Cardiac septum (tissue), 1 donor: ENCODE data around the gene KATNBL1. TPM values are rescaled to one million over a fixed set of nuclear protein-coding genes. Genes with fewer than 3 reads are reported as not detected.

Experiments used
- DNase-seq: peaks from one replicate; pipeline ENCODE4 v3.0.0-alpha.2; 2020; ENCODE audit warnings: low spot score
- intact Hi-C: fragments of 100-400 bp; cut with DNase I; formaldehyde crosslinking; loops from one replicate; pipeline ENCODE4 v1.14.0; 2022
- long read RNA-seq: library from polyadenylated mRNA; unstranded; transcript quantifications from one replicate; pipeline ENCODE4 v2.0.0, GENCODE V29; 2021
- total RNA-seq: library from RNA; stranded (reverse); fragmentation: NEBNext Ultra II Directional; extraction: Animal tissue kit (Norgen Biotek cat#: 25700); gene quantifications from one replicate; pipeline ENCODE4 v1.2.1, GENCODE V29; 2021
- donor health status: DM: no; HTN: no; CAD: no.

Gene KATNBL1, protein sequence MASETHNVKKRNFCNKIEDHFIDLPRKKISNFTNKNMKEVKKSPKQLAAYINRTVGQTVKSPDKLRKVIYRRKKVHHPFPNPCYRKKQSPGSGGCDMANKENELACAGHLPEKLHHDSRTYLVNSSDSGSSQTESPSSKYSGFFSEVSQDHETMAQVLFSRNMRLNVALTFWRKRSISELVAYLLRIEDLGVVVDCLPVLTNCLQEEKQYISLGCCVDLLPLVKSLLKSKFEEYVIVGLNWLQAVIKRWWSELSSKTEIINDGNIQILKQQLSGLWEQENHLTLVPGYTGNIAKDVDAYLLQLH
- 23.3 TPM for total RNA-seq
- long read RNA-seq, transcript KATNBL1-201 (10 exons, 2,723 nt): major isoform, 12 of 20 reads
- long read RNA-seq, partial matches to known transcripts: 2 of 20 reads
- long read RNA-seq, other reads (novel, unspliced or antisense): 4 of 20 reads

DNA sequence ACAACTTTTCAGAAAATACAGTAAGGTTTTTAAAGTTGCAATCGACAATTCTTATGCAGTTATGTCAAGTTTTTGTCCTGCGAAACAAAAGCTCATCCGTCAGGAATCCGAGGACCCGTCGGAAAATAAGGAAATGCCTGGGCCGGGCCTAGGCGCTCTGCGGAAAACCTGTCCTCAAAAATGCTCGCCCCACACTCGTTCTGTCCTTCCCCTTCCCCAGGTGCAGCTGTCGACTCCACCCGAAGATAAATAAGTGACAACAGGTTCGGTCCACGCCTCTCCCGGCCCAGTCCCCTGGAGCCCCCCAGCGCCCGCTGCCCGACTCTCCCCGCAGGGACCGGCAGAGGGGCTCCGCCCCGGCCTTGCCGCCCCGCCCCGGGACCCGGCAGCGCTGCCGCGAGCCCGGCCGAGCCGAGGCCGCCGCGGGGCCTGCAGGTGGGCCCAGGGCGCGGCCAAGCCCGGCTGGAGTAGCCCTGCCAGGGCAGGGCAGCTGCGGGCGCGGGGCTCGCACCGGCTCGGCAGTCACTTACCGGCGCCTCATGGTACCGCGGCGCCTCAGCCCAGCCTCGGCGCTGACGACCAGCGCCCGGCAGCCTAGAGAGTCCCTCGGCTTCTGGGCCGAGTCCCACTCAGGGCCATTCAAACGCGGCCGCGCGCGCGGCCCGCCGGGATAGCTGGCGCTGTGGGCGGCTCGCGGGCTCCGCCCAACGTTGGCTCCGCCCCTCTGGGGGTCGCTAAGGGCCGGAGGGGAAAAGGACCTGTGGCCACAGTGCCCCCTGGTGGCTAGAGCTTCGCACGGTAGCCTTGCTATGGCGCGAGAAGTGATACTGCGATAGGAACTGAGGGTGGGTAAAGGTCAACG lies at the start of gene KATNBL1:
Gene KATNBL1, minus strand, starts transcription at position 676 of the 862 bp plus-strand sequence. CDS start 46,420 bp downstream, outside the sequence.
- intact Hi-C loops: loop anchor here (1.0 to 5.0 kb wide), 2 partner anchors 107 to 147 kb away; partner anchors contain the start of genes EMC7 and PGBD4
- peak; percentile 98 for DNase-seq

DNA sequence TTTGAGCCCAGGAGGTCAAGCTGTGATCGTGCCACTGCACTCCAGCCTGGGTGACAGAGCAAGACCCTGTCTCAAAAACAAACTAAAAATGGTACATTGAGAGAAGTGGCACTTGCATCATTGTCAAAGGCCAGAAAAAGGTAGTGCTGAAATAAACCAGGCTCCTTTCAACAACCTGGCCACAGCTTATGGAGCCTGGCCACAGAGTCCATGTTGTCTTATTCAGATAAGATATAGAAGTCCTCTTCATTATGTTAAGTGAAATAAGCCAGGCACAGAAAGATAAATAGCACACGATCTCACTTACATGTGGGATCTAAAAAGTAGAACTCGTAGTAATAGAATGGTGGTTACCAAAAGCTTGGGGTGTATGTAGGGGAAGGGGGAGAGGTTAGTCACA lies 49.7 kb upstream of the KATNBL1 start:
- no peak for DNase-seq
- intact Hi-C loops: no loop called here

DNA sequence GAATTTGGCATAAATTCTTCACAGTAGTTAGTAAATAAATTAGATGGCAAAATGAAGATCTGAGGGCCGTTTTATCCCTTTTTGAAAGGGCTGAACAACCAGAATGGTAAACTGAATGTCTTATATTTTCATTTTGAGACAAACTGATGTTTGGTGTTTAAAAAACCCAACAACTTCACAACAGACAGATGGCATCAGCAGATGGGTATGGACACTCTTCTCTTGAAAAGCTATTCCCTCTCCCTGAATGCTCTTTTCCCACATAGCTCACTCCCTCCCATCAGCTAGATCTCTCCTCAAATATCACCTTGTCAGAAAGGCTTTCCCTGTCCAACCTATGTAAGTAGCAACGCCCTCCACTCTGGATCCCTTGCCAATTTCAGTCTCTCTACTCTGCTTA lies 48.3 kb upstream of the KATNBL1 start:
- intact Hi-C loops: no loop called here
- no peak for DNase-seq

DNA sequence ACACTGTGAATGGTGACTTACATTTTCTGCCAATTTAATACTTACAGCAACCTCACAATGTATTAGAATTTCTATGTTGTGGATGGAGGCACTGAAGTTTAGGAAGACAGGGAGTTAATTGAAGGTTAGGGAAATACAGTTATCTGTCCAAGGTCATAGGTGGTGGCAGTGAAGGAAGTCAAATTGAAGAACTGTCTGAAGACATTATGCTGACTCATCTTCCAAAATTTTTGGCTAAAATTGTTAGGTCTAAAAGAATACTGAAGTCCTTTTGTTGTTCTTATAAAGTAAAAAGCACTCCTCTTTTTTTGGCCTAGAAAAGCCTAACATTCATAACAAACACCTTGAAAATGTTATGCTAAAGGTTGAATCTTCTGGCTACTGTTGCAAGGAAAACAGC lies 42.6 kb upstream of the KATNBL1 start:
- intact Hi-C loops: no loop called here

DNA sequence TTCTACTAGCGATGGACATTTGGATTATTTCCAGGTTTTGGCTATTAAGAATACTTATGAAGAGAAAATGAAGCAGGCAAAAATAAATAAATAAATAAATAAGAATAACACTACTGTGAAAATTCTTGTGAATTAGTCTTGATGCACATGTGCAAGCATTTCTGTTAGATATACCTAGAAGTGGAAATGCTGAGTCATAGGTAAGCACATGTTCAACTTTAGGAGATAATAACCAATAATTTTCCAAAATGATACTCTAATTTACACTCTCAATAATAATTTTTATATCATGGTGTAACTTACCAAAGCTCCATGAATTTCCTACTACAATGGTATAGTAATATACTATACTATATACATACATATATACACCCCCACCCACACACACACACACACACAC lies 38.3 kb upstream of the KATNBL1 start:
- intact Hi-C loops: no loop called here
- no peak for DNase-seq

More for the DNA sequence above, 42.6 kb upstream of the KATNBL1 start:
- no peak for DNase-seq

DNA sequence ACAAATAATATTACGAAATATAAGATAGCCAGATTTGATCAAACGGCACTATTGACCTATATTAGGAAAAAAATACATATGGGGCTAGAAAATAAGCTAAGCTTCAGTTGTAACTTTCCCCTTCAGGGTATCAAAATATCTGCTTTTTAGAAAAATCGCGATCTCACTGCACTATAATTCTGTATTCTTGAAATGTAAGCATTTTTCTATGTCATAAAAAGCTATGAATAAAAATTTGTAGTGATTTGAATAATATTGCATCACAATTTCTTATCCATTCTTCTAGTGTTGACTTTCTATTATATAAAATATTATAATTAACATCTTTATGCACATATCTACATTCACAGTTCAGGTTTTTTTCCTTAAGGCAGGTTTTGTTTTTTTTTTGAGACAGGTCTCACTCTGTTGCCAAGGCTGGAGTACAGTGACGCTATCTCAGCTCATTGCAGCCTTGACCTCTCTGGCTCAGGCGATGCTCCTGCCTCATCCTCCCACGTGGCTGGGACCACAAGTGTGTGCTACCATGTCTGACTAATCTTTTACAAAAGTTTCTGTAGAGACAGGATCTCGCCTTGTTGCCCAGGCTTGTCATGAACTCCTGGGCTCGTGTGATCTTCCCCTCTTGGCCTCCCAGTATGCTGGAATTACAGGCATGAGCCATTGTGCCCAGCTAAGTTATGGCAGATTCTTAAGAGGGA lies 36.5 kb upstream of the KATNBL1 start:
- DNase-seq: no peak
- intact Hi-C loops: no loop called here

DNA sequence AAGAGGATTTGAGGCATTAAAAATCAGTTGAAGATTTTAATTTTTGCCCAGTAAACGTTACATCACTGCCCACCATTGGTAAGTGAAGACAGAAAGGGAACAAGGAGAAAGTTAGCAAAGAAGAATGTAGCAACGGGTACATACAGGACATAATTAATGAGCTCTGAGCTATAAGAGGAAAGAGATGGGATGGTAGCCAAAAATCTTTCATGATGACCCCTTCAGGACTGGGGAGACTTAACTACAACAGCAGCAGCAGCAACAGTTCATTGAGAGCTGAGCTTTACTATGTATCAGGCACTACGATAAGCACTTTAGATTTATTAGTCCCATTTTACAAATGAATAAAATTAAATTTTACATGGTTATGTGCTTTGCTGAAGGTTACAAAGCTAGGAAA lies 33.3 kb upstream of the KATNBL1 start:
- DNase-seq: no peak
- intact Hi-C loops: loop anchor here (5.0 kb wide), 1 partner anchor 124 kb away; the partner anchor contains the start of gene LPCAT4

DNA sequence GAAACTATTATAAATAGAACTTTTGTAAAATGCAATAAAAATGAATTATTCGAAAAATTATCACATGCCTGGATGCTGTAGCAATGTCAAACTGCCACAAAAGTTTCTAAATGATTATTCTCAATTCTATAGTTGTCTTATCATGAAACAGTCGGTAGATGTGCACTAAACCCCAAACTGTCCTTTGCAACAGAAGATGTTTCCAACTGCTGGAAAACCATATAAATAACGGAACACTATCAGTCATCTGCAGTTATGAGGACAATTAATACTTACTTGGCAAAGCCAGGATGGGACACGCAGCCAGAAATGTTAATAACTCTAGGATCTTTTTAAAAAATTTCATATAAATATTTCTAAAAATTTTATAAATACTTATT lies 32.4 kb upstream of the KATNBL1 start:
- DNase-seq: no peak
- intact Hi-C loops: loop anchor here (5.0 kb wide), 1 partner anchor 125 kb away; the partner anchor contains the start of gene LPCAT4

DNA sequence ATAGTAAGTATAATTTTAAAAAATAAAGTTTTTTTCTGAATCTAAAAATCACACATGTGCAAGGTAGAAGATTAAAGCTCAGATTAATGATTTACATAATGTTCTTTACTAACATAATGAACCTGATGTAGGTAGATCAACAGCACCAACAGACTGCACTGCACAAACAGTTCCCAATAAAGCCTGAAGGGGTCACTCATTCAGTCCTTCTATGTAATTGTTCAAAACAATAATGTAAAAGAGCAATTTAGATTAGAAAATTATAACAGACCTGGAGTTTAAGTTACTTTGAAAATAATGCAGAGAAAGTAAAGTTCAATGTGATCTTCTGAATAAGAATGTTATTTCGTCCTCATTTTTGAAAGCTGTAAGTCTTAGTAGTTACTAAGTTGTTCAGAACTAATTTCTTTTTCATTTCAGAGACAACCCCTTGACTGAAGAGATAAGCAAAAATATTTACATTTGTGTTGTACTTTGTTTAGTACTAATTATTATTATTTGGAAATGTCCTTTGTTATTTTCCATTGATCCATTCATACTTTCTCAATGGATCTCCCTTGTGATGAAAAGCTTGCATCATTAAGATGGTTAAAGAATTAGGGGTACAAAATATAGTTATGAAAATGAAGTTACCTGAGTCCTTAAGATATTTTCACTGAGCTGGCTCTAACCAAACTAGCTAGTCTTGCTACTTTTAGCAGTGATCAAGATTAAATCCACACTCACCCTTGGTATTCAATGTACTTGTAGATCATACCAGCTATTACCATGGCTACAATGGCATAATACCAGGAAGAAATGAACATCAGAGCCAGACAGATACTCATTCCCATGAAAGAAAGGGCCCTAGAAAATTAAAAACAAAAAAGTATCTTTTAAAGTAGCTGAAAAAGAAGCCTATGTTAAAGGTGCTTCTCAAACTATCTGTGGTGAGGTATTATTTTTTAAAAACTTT lies 31.8 kb upstream of the KATNBL1 start:
- DNase-seq: no peak
- intact Hi-C loops: loop anchor here (5.0 kb wide), 1 partner anchor 126 kb away; the partner anchor contains the start of gene LPCAT4

DNA sequence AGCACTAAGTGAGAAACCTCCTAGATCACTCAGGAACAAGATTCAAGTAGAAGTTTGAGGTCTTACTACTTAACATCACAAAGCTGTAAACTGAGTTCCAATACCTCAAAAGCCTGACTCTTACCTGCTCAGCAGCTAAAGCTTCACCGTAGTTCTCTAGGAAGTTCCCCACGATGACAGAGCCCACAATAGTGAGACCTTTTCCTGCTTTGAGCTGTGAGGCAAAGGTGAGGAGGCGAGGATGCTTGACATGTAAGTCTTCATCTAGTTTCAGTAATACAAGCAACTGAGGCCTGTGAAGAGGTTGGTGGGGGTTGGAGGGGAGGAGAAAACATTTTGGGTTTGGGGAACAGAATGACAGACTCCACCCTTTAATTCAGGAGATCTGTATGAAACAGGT lies 30.6 kb upstream of the KATNBL1 start:
- intact Hi-C loops: loop anchor here (5.0 kb wide), 1 partner anchor 127 kb away; the partner anchor contains the start of gene LPCAT4

DNA sequence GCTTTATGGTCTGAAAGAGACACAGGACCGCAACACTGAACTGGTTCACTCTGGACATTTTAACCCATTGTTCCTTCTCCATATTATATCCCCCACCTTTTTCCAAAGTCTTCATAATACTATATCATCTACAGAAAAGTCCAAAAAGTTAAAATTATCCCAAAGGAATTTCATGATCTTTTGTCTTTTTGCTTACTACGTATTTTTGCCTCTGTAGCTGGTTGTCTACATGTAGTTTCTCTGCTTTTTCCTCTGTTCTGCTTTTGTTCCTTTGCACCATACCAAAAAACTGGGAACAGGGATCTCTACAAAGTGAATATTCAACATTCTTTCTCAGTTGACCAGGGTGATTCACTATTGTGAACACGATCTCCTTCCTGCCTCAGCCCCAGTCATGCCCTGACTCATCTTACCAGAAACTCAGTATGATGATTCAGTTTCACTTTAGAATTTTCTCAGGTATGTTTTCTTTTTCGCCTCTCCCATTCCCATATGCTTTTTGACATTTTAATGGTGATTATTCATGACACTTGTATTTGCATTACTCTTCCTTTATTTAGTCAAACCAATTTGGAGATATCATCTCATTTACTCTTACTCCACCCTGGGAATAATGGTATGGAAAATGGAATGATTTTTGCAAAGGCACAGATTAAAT lies 29.4 kb upstream of the KATNBL1 start:
- intact Hi-C loops: no loop called here
- no peak for DNase-seq

More for the DNA sequence above, 30.6 kb upstream of the KATNBL1 start:
- no peak for DNase-seq

DNA sequence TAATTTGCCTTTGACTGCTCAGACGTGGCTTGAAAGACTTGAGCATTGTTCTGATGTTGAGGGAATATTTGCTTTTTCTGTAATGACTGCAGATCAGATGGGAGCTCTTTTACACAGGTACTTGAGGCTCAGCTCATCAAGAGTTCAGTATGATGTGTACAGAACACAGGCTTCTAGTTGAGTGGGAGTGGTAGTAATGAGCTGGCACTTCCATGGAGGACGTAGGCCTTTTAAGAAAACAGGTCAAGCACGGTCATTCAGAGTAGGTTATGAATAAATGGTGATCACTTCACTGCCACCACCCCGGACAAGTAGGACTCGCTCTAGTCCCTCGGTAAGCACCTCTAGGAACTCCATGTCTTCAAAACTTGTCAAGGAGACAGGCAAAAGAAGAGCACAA lies 23.7 kb upstream of the KATNBL1 start:
- intact Hi-C loops: no loop called here
- DNase-seq: no peak

DNA sequence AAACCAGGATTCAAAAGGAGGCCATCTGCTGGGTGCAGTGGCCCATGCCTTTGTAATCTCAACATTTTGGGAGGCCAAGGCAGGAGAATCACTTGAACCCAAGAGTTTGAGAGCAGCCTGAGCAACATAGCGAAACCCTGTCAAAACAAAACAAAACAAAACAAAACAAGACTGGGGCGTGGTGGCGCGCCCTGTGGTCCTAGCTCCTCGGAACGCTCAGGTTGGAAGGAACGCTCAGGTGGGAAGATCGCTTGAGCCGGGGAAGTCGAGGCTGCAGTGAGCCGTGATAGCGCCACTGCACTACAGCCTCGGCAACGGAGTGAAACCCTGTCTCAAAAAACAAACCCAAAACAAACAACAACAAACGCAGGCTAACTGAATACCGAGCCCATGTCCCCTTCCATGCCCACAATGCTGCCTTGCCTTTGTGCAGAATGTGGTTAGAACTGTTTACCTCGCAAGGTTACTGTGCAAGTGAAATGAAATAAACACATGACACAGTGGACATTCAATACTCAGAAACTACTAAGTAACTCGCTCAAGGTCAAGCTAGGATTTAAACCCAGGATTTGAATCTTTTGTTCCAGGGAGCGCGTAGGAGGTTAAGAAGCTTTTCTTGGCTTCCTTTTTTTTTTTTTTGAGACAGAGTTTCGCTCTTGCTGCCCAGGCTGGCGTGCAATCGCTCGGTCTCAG lies 14.2 kb upstream of the KATNBL1 start:
- DNase-seq: no peak
- intact Hi-C loops: loop anchor here (10.0 kb wide), 2 partner anchors 111 to 761 kb away; partner anchors contain the start of genes SLC12A6 and ZNF770

DNA sequence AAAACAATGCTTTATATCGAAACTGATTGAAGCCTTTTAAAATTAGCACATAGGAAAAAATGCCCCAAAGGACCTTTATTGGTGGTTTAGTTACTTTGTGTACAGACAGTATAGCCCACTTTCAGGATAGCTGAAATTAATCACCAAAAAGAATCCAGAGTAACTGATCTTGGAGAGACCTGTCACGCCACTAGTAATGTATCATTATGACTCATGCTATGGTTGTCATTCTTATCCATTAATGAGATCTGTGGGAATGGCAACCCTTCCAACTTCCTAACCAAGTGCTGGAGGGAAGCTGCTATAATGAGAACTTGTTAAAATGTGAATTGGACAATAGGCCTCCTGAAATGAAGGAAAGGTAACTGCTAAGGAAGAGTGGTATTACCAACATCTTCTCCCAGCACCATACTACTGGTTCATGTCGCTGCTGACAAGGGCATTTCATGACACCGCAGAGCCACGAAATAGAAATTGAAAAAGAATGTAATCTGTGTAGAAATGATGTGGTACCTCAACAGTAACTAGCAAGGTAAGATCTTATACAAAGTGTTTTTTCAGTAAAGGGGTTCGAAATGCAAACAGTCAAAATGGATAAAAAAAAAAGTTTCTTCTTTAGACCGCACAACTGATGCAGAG lies 7.8 kb upstream of the KATNBL1 start:
- no peak for DNase-seq
- intact Hi-C loops: no loop called here

DNA sequence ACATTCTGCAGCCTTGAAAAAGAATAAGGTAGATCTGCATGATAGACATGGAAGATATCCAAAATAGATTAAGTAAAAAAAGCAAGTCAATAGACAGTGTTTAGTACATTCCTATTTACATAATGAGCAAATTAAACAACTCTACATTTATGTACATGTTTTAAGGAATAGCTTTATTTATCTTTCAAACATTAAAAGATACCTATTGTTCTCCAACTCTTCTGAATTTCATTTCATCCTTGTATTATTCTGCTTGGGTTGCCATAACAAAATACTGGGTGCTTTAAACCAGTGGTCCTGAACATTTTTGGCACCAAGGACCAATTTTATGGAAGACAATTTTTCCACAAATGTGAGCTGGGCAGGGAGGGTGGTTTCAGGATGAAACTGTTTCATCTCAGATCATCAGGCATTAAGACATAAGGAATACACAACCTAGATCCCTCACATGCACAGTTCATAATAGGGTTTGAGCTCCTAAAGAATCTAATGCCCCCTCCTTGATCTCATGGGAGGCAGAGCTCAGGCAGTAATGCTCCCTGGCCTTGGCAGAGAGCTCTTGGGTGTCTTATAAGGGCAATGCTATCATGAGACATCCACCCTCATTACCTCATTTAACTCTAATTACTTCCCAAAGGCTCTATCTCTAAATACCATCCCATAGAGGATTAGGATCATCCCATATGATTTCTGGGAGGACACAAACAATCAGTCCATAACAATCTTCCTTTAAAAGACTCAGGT lies 6.8 kb upstream of the KATNBL1 start:
- no peak for DNase-seq
- intact Hi-C loops: no loop called here

DNA sequence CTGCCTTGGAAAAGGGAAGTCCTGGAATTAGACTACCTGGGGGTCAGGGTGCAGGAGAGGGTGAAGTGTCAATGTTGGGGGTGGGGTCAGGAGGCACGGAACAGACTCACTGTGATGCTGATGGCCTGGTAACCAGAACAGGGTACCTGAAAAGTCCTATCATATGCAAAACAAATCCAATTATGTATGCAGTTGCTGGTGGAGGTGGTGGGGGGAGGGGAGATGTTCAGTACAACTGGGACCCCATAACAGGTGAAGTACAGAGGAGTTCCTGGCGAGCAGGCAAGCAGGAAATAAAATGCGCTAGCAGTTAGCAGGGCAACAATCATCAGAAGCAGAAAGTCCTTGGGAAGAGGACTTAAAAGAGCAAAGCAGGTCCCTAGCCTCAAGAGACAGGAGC lies 4.2 kb upstream of the KATNBL1 start:
- DNase-seq: no peak
- intact Hi-C loops: no loop called here
